ENCODE measurements around the gene CLEC18A.
"Not testable (repeated sequence)": the region's sequence is repeated elsewhere in the genome, so short reads cannot be mapped to it uniquely, and the experiment has no call there.

Gene CLEC18A

DNA sequence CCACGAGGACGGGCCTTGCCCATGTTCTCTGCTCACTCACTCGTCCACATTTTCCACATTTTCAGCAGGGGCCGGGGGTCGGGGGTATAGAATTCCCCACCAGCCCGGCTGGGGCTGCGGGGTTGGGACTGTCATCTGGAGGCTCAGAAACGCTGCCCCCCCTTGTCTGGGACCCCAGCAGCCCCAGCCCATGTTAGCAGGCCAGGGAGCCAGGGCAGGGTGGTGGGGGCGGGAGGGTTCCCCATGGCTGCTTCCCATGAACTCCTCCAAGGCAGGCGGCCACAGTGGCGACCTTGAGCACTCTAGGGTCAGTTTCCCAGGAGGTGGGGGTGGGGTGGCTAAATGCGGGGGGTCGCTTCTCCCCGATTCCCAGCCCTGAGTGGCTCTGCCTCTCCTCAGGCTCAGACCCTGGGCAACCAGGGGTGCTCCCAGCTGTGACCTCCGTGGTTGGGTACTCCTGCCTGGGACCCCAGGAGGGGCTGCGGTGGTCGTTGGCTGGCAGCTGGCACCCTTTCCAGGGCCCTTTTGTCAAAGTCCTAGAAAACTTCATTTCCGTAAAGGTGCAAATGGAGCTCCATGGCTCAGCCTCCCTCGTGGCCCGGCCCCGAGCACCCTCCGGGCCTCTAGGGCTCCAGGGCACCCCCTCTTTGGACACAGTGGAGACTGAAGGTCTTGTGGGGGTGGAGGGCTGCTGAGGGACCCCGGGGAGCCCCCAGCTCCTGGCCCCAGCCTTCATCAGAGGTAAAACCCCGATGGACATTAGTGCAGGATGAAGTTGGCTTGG is 1.6 kb downstream of the CLEC18A start:
- not testable (repeated sequence) for DNase-seq

DNA sequence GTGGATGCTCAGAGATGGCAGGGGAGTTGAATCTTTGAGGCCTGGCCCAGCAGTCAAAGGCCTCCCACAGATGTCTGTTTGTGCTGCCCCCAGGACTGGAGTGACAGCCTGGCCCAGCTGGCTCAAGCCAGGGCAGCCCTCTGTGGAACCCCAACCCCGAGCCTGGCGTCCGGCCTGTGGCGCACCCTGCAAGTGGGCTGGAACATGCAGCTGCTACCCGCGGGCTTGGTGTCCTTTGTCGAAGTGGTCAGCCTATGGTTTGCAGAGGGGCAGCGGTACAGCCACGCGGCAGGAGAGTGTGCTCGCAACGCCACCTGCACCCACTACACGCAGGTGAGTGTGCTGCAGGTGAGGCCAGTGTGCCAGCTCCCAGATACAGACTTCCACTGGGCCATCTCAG is 3.1 kb downstream of the CLEC18A start:
- DNase-seq: not testable (repeated sequence)

DNA sequence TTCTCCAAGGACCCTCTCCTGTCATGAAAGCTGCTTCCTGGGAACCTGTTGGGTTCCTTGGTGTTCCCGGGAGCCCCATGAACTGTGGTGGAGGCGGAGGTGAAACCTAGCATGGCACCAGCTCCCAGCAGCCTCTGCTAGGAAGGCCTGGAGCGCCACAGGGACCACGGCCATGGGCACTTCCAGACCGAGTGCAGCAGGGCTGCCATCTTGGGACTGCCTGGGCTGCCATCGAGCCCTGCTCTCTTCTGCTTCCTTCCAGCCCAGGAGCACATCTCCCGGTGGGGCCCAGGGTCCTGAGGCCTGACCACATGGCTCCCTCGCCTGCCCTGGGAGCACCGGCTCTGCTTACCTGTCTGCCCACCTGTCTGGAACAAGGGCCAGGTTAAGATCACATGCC is 12.2 kb downstream of the CLEC18A start:
- DNase-seq: not testable (repeated sequence)

DNA sequence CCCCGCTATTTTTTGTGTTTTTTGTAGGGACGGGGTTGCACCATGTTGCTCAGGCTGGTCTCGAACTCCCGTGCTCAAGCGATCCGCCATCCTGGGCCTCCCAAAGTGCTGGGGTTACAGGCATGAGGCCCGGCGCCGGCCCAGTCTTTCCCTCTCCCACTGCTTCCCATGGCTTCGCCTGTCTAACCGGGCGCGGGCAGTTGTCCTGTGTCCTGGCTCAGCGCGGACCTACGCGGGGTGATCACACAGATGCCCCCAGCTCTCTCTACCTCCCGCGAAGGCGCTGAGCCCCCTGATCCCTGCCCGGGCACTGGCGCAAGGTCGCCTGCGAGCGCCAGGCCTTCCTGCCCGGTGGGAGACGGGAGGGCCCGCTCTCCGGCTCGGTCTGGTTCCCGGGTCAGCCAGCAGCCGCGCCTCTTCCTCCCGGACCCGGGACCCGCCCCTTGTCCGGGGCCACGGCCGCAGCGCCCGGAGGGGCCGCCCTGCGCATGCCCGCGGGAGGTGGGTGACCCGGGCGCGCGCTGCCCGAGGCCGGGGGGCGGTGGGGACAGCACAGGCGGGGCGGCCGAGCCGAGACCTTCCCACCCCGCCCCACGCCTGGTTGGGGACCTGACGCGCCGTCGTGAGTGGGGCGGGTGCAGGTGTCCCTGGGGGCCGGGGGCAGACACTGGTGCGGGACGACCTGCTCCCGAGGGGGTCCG is 14.0 kb downstream of the CLEC18A start:
- peak; percentile 3 to 29 for DNase-seq

DNA sequence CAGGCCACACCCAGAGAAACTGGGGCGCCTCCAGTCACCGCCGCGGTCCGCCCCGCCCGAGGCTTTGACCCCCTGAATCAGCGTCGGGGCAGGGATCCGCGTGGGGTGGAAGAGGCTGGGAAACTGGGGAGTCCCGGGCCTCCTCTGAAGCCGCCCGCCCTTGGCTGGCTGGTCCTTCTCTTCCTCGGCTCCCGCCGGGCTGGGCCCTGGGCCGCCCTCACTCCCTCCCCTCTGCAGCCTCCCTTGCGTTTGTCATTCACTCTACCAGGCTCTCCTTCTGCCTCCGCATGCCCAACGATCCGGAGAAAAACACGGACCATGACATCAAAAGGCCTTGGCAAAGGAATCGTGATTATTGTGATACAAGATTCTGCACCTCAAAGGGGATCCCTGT is 14.5 kb downstream of the CLEC18A start:
- DNase-seq: not testable (repeated sequence)

DNA sequence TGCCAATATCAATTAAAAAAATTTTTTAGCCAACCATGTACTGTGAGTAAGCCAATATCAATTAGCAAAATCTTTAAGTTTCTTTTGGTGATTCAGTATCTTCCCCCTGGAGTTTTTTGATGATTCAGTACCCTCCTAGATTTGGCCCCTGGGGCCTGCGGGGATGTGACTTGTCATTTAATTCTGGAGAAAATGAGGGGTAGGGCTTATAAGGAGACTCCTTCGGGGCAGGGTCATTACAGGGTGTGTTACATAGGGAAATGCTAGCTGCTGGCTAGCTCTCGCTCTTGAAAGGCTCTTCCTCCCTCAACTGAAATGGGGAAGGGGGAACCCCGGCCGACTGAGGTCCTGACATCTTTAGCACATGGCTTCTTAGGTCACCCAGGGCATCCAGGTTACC is 16.6 kb downstream of the CLEC18A start:
- DNase-seq: not testable (repeated sequence)

DNA sequence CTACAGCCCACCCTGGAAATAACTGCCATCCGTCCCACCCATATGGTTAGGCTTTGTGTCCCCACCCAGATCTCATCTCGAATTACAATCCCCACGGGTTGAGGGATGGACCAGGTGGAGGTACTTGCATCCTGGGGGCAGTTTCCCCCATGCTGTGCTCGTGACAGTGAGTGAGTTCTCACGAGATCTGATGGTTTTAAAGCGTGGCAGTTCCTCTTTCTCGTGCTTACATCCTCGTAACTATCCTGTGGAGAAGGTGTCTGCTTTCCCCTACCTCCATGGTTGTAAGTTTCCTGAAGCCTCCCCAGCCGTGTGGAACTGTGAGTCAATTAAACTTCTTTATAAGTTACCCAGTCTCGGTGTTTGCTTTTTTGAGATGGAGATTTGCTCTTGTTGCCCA is 17.0 kb downstream of the CLEC18A start:
- not testable (repeated sequence) for DNase-seq

DNA sequence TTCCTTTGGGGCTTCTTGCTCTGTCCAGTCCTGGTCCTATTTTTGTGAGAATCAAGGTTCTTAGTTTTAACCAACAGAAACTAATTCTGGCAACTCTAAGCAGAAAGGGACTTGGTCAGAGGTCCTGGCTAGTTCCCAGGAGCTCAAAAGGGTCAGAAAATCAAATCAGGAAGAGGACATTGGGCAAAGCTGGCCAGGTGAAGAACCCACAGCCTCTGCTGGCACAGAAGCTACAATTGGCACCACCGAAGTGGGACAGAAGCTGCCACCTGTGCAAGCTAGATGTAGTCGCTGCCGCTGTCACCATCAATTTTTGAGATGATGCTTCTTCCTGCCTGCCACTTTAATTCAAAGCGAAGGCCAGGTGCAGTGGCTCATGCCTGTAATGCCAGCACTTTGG is 18.5 kb downstream of the CLEC18A start:
- not testable (repeated sequence) for DNase-seq

DNA sequence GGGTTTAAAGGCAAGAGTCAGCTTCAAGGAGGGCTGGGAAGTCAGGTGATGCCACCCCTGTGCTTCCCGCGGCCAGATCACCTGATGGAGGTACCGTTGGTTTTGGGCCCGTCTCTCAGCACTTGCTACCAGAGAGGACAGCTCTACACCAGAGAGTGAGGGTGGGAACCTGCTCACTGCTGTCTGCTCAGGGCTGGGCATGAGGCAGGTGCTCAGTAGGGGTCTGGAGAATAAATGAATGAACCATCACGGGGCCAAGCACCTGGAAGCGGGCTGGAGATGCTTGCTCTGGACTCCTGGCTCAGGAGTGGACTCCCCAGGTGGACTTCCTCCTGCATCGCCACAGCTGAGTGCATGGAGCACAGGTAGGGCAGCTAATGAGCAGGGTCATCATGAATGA is 21.0 kb downstream of the CLEC18A start:
- DNase-seq: not testable (repeated sequence)

DNA sequence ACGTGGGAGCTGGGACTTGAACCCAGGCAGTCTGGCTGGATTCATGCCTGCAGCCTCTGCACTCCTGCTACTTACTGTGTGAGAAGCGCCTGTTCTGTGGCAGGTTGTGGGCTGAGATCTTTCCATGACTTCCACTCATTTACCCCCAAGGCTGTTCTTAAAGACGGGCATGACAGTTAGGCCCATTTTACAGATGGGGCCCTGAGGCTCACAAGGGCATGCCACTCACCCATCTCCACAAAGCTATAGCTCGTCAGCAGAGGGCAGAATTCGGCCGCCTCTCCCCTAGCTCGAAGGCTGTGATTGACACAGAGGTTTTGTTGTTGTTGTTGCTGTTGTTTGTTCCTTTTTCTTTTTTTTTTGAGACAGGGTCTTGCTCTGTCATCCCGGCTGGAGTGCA is 21.8 kb downstream of the CLEC18A start:
- not testable (repeated sequence) for DNase-seq

DNA sequence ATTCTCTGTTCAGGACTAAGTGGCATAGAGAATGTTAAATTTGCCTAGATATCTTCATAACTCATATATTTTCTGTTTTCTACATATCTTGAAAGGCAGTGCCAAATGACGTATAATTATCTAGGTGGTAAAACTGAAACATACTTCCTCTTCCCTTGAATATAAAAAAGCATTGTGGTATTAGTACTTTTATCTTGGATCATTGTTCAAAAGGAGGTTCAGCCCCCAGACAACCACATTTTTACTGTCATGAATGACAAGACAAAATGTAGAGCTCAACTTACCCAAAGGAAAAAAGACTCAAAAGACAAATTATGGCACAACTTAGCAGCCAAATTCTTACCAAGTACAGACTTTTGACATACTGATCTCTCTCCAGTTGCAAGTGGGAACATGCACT is 34.1 kb downstream of the CLEC18A start:
- DNase-seq: not testable (repeated sequence)

DNA sequence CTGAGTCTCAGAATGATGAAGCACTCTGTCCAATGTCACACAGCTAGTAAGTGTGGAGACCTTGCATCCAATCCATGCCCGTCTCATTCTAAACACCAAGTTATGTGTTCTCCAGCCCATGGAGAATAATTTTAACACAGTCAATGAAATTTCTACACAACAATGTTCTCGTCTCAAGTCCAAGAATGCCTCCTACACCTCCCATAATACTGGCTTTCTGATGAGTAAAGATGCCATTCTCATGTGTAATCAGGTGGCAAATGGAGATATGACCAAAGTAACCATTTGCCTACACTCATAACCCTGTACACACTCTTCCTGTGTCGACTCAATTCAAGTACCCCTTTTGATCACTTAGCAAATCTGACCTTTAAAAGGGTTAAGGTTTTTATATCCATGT is 46.8 kb downstream of the CLEC18A start:
- not testable (repeated sequence) for DNase-seq

DNA sequence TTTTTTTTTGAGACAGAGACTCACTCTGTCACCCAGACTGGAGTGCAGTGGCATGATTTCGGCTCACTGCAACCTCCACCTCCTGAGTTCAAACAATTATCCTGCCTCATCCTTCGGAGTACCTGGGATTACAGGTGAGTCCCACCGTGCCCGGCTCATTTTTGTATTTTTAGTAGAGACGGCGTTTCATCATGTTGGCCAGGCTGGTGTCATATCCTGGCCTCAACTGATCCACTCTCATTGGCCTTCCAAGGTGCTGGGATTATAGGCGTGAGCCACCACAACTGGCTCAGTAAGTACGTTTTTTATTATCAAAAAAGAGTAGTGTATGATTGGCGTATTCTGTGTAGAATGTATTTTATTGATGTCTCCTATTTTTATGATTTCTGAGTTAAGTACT is 48.7 kb downstream of the CLEC18A start:
- not testable (repeated sequence) for DNase-seq

DNA sequence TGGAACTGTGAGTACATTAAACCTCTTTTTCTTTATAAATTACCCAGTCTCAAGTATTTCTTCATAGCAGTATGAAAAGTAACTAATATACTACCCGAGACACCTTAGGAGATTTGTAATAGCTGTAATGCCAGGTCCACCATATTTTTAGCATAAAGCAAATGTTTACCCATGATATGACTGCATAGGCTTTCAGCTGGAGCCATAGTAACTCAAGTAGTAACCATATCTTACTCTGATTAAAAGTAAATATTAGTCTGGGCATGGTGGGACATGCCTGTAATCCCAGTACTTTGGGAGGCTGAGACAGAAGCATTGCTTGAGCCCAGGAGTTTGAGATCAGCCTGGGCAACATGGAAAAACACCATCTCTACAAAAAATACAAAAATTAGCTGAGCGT is 52.4 kb downstream of the CLEC18A start:
- not testable (repeated sequence) for DNase-seq

DNA sequence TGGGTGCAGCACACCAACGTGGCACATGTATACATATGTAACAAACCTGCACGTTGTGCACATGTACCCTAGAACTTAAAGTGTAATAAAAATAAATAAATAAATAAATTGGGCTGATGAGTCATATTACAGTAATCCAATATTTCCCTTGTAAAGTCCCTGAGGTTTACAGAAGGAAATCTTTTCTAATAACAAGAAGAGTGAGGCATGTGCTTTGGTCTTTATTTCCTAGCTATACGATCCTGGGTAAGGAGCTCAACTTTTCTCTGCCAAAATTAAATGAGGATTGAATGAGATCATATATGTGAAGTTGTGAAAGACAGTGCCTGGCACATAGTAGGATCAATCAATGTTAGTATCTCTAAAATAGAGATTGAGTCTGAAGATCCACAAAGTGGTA is 57.5 kb downstream of the CLEC18A start:
- not testable (repeated sequence) for DNase-seq

DNA sequence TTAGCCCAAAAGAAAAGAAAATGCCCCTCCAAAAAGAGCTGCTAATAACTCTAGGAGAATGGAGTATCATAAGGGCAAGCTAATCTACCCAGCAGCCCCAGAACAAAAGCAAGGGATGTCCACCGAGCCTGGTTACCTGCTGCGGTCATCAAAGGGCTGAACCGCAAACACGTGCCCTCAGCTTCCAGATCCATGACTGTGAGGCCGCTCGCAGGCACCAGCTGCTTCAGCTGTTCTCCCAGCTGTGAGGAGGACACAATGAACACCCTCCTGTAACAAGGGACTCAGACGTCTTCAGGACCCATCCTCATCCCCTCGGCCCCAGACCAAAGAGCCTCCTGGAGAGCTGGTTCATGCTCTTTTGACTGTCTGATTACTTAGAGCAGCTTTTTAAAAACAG is 59.5 kb downstream of the CLEC18A start:
- not testable (repeated sequence) for DNase-seq

DNA sequence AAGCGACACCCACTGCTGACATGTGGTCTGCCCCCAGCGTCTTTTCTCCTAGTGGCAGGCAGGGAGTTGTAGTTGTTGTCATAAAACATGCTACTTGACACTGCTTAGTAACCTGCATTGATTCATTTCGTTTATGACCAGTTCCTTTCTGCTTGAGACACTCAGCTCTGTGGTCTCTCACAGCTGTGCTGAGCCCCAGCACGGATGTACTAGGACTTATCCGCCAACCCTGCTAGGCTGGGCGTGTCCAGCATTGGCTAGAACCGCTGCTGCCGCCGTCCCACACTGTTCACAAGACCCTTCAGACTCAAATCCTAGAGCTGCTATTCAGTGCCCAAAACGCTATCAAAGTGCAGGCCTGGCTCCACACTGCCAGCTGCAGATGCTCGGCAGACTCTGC is 60.0 kb downstream of the CLEC18A start:
- not testable (repeated sequence) for DNase-seq

DNA sequence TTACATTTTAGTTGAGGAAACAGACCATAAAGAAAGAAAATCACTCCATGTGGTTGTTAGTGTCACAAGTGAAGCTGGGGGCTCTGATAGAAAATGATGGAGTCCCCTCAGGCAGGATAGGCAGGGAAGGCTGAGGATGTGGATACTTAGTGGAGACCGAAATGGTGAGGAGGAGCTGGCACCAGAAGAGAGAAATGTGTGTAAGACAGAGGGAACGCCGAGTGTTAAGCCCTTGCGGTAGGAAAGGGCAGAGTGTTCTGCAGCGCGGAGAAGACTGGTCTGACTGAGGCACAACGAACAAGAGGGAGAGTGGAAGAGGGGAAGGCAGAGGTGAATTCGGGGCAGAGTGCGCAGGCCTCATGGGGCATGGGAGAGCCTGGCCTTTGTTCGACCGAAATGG is 61.2 kb downstream of the CLEC18A start:
- not testable (repeated sequence) for DNase-seq

DNA sequence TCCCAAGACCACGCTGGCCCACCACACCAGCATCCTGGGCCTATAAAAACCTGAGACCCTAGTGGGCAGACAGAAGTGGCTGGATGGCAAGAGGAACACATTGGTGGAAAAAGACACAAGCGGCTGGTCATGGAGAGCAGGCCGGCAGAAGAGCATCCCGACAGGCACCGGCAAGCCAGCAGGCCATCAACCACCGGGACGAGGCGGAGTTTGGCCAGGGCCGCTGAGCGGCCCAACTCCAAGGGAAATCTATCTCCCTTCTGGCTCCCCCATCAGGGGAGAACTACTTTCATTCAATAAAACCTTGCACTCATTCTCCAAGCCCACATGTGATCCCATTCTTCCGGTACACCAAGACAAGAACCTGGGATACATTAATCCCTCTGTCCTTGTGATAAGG is 61.8 kb downstream of the CLEC18A start:
- DNase-seq: not testable (repeated sequence)

Measured in NCI-H1930 (cell line).